CD4-positive, alpha-beta T cell treated with Interleukin-4 for 4 hours (primary cell): ENCODE data around the gene RHBDF2.

Experiments used
- DNase-seq: peaks from one replicate; pipeline ENCODE4 v3.0.0-alpha.2; 2020

The RHBDF2 gene

GRCh38 chr17:76477576-76477975 lies 23.6 kb downstream of the RHBDF2 start:
- DNase-seq: no peak

GRCh38 chr17:76476736-76477135 lies 24.5 kb downstream of the RHBDF2 start:
- no peak for DNase-seq

DNA sequence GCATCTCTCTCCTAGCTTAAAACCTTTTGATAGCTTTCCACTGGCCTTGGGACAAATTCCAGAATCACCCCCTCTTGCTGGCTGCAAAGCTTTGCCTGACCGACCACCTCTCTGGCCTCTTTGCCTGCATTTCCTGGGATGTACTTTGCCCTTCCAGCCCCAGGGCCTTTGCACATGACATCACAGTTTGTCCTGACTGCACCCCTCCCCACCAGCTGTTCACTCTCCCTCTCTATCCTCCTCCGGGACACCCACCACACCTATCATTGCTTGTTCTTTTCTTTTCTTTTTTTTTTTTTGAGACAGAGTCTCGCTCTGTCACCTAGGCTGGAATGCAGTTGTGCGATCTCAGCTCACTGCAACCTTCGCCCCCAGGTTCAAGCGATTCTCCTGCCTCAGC lies 25.9 kb downstream of the RHBDF2 start:
- DNase-seq: no peak

GRCh38 chr17:76474894-76475293 lies 26.3 kb downstream of the RHBDF2 start:
- DNase-seq: no peak

DNA sequence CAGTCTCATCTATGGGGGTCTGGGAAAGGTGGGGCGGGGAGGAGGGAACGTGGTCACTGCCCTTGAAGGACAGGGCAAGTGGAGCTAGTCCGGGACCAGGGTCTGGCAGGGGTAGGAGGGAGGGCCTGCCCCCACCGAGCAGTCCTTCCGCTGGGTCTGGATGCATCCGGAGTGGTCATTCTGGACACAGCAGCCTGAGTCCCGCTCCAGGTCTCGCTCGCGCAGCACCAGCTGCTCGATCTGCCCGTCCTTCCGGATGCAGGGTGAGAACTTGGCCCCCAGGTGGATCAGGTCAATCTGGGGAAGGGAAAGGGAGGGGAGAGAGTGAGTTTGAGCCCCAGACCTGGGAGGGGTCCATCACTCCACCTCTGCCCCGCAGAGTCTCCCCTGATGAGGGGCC lies 27.0 kb downstream of the RHBDF2 start:
- no peak for DNase-seq

GRCh38 chr17:76473541-76473985 lies 27.7 kb downstream of the RHBDF2 start:
- DNase-seq: no peak

DNA sequence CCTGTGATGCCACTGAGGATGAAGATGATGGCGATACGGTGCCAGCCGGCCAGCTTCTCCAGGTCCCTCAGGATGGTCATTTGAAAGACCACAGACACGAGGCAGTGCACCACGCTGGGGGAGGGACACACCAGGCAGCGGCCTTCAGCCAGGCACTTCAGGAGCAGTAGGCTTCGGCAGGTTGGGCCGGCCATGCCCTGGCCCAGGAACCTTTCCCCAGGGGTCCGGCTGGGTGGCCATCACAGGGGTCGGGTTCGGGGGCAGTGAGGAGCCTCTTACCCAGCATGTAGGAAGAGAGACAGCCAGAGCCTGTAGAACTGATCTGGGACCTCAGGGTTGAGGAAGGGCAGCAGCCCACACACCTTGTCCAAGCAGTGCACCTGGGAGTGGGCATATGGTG lies 28.5 kb downstream of the RHBDF2 start:
- DNase-seq: no peak

GRCh38 chr17:76472258-76472645 lies 29.0 kb downstream of the RHBDF2 start:
- DNase-seq: no peak

DNA sequence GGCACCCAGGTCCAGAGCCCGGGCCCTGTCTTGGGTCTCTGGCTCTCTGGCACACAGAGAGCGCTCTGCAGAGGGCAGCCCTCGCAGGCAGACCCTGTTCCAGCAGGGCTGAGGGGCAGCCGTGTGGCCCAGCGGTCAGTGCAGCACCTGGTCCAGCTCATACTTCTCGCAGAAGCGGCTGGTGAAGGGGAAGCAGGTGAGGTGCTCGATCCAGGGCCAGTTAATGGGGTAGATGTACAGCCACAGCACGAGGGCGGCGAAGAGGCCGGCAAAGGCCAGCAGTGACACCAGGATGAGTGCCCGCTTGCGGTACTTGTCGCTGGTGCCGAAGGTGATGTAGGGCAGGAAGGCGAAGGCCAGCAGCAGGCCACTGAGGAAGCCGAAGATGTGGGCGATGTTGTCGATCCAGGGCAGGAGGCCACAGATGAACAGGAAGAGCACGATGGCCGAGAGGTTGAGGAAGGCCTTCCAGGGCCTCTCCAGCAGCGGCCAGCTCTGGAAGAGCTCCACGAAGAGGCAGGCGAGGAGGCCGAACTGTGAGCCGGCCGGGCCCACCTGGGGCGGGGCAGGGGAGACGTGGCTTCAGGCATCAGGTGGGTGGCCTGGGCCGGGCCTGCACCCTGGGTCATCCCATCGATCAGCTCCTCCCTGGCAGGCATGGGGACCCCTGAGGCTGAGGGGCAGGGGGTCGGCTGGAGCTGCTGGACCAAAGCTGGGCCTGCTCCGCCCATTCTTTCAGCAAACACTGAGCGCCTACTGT lies 29.5 kb downstream of the RHBDF2 start:
- no peak for DNase-seq

GRCh38 chr17:76469991-76470739 lies 31.1 kb downstream of the RHBDF2 start:
- DNase-seq: no peak

- DNase-seq: no peak
Observed at GRCh38 chr17:76469076-76469990, 31.9 kb downstream of the RHBDF2 start.

DNA sequence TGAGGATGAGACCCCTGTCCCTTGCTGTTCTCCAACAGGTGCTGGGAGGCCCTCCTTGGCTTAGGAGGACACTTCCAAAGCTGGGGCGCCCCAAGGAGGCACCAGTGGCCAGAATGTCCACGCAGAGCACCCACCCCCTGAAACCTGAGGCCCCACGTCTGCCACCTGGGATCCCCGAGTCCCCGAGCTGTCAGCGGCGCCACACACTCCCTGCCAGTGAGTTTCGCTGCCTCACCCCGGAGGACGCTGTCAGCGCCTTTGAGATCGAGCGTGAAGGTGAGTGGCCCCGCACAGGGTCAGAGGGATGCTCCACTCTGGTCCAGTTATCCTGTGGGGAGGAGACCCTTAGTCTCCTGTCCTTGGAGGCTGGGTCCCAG lies 32.6 kb downstream of the RHBDF2 start:
- no peak for DNase-seq

GRCh38 chr17:76467809-76468633 lies 33.2 kb downstream of the RHBDF2 start:
- no peak for DNase-seq

DNA sequence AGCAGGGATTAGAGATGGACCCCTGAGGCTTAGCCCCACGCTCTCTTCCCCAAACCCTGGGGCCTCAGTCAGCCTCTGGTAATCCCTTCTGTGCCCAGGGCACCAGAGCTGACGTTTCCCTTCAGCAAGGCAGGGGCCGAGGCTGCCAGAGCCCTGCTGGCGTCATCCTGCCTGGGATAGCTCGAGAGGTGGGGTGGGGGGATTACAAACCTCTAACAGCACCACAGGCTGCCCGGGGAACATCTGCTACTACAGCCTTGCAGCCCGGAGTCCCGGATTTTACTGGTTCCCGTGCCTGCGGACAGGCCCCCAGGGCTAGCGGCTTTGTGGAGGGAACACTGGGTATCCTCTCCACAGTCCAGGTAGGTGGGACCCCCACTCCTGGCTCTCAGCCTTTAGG lies 33.9 kb downstream of the RHBDF2 start, which contains the start of gene AANAT:
TSS of gene AANAT (plus strand) at position 238 of the 400 bp plus-strand sequence. CDS start 1,144 bp downstream, outside the sequence.
- no peak for DNase-seq

- DNase-seq: no peak
Observed at GRCh38 chr17:76466775-76467130, 34.5 kb downstream of the RHBDF2 start.

DNA sequence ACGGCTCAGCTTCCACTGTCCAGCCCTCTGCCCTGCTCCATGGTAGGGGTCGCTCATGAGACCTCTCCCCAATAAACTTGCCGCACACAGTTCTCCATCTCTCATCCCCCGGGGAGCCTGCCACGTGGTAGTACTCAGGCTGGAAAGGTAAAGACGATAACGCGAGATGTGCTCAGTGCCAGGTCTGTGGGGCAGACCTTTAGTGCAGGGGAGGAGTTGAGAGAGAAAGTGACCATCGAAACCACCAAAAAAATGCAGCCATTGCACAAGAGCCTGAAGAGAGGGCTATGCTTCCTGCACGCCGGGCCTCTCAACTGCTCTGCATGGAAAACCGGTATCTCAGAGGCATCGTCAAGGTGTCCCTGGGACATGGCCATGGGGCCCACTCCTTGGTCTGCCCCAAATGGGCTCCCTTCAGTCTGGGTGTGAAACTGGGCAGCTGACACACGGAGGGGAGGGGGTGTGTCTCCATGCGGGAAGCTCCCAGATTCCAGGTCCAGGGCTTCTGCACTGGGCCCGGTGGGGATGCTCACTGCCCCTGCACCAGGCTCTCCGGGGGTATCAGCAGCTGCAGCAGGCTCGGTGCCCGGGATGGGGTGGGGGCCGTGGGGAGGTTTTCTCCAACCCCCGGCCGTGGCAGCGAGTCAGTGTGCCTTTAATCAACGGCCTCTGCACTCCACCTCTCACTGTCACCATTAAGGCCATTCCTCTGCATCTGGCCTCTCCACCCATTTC lies 38.5 kb downstream of the RHBDF2 start:
- DNase-seq: no peak

DNA sequence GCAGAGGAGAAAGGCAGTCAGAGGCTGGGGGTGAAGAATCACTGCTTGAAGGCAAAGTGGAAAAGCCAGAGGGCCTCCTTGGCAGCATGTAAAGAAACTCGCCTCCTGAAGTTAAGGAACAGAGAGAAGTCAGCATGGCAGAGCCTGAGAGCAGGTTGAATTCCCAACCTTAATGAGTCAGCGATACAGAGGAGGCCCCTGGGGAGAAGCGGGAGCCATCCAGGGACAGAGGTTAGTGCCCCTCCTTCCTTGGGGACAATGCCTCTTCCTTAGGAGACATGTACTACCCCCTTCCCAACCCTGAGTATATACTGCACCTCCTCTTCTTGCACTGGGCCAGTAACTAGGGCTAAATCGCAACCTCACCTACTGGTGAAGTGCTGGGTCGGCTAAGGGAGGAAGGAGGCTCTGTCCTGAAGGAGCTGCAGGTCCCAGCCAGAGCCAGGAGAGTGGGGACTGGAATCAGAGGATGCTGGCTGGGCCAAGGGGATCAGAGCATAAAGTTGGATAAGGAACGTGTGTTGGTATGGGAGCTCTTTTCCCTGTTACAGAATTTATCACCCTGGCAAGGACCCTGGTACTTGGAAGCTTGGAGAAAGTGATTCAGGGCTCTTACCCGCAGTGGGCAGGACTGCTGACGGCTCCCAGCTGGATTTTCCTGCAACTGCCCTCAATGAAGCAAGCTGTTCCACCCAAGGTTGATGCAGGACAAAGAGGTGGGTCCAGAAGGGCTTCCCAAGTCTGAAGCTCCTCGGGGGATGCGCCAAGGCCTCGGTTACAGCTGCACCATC lies 39.3 kb downstream of the RHBDF2 start:
- DNase-seq: no peak

DNA sequence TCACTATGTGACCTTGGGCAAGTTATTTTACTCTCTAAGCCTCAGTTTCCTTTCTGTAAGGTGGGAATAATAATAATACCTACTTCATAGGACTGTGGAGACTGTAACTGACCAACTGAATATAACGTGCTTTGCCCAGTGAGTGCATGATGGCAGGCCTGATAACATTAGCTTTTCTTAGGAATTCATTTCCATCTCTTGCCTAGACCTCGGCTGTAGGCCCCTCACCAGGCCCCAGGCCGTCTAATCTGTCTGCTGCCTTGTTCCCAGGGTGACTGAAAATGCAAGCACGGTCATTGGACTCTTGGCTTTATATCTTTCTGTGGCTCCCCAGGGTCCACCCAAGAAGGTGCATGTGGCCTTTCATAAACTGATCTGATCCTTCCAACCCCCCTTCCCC lies 41.5 kb downstream of the RHBDF2 start:
- DNase-seq: no peak

DNA sequence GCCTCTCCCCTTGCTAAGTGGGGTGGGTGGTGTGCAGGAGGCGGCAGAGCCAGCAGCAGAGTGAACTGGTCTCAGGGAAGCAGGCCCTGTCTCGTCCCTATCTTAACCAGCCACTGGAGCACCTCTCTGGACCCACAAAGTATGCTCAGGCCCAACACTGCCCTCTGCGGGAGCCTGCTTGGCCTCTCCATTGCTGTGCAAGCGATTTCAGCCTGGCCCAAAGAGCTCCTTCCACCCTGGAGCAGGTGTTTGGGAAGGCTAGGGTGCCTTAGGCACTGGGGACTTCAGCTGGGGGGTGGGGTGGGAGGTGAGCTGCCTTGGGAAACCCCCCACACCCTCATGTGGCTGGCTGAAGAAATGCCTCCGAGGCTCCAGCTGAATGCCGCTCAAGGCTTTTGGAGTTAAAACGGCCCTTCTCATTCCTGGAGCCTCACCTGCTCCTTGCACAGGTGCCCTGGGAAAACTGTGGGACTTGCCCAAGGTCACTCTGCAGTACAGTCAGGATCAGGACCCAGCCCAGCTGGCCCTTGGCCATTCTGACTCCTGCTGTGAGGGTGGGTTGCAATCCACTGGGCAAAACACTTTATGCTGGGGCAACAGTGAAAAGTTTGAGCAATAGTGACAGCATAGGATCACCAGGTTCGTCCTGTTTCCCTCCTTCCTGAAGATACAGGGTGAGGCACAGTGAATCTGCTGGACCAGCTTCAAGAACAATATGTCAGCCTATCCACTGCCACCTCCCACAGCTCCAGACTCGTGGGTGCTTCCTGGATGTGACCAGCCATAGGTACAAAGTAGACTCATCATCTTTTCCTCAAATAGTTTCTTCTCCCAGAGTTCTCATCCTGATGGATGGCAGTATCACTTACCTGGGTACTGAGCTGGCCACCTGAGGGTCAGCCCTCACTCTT lies 42.4 kb downstream of the RHBDF2 start:
- DNase-seq: no peak

- DNase-seq: no peak
Observed at GRCh38 chr17:76453431-76453743, 47.8 kb downstream of the RHBDF2 start.
